Activated T-helper 2 cell treated with anti-CD3 and anti-CD28 coated beads, Interferon-gamma antibody, Interleukin-2, Interleukin-4, amounts not matched to agents 10 μg/mL and 5 μg/mL and 100 μg/mL, durations not matched to agents 14 hours and 24 hours and 36 hours (primary cell): ENCODE data around the gene DNPH1. TPM values are rescaled to one million over a fixed set of nuclear protein-coding genes. Genes with fewer than 3 reads are reported as not detected.

Experiments used
- DNase-seq: peaks from one replicate; pipeline ENCODE4 v3.0.0; 2021; ENCODE audit warnings: low spot score
- H3K27ac Mint-ChIP-seq: one replicate; pipeline ENCODE4 v1.8.0; 2021; ENCODE audit warnings: mixed read lengths
- H3K27me3 Mint-ChIP-seq: one replicate; pipeline ENCODE4 v1.8.0; 2021; ENCODE audit warnings: low read depth, mixed read lengths
- H3K36me3 Mint-ChIP-seq: one replicate; pipeline ENCODE4 v1.8.0; 2021; ENCODE audit warnings: low read depth, mixed read lengths
- H3K4me1 Mint-ChIP-seq: one replicate; pipeline ENCODE4 v1.8.0; 2021; ENCODE audit warnings: low read depth, mixed read lengths
- H3K4me3 Mint-ChIP-seq: one replicate; pipeline ENCODE4 v1.8.0; 2021; ENCODE audit warnings: low read depth, mild to moderate bottlenecking, moderate library complexity, mixed read lengths
- H3K9me3 Mint-ChIP-seq: one replicate; pipeline ENCODE4 v1.8.0; 2021; ENCODE audit warnings: mixed read lengths
- intact Hi-C: fragments of 100-400 bp; cut with micrococcal nuclease; formaldehyde crosslinking; loops from one replicate; pipeline ENCODE4 v1.15.1; 2023
- total RNA-seq: library from RNA; stranded (reverse); gene quantifications from 2 replicates; pipeline ENCODE4 v1.2.3, GENCODE V29; 2022

DNPH1 gene, protein sequence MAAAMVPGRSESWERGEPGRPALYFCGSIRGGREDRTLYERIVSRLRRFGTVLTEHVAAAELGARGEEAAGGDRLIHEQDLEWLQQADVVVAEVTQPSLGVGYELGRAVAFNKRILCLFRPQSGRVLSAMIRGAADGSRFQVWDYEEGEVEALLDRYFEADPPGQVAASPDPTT
- 70.5 and 76.7 TPM in 2 replicates for total RNA-seq

GRCh38 chr6:43228951-43229802 lies at the start of gene DNPH1:
DNPH1 (minus strand) TSS chr6:43229481; CDS start chr6:43229456, 25 bp downstream.
- Mint-ChIP-seq H3K9me3 (no peaks in the 10 kb centered on the region), H3K27ac (peak within 1 kb of the TSS; percentile 92), H3K27me3 (peaks cover 16% of the 10 kb centered on the region), H3K4me3 (peak within 1 kb of the TSS; percentile 88), H3K36me3 (peaks cover 26% of the 10 kb centered on the region), H3K4me1 (peaks cover 24% of the 10 kb centered on the region)
- intact Hi-C loops = no loop called here
- DNase-seq = peak; percentile 77

DNA sequence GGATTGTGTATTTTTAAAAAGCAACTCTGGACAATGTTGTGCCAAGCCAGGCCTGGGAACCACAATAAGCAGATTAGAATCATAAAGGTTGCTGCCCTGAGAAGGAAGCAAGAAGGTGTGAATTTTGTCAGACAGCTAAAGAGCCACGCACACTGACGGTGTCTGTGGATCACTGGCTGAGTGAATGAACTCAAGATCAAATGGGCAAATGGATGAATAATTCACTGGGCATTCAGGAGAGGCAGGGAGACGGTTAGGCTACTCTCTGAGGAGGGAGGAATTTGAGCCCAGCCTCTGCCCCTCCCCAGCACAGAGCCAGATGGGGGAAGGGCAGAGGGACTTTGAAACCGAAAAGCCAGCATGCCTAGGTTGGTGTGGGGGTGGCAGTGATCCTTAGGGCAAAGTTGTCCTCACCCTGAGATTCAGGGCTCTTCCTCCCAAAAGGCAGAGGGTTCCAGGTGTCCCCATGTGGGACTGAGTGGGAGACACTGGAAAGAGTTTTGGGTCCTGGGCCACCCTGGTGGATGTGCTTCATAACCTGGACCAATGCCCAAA lies 49.3 kb upstream of the DNPH1 start:
- Mint-ChIP-seq H3K36me3 (no peaks in the 10 kb centered on the region), H3K27ac (no peak overlapping the region), H3K9me3 (no peaks in the 10 kb centered on the region), H3K4me3 (no peak overlapping the region), H3K4me1 (peaks cover 13% of the 10 kb centered on the region), H3K27me3 (peaks cover 35% of the 10 kb centered on the region)
- intact Hi-C loops = no loop called here
- DNase-seq = no peak

DNA sequence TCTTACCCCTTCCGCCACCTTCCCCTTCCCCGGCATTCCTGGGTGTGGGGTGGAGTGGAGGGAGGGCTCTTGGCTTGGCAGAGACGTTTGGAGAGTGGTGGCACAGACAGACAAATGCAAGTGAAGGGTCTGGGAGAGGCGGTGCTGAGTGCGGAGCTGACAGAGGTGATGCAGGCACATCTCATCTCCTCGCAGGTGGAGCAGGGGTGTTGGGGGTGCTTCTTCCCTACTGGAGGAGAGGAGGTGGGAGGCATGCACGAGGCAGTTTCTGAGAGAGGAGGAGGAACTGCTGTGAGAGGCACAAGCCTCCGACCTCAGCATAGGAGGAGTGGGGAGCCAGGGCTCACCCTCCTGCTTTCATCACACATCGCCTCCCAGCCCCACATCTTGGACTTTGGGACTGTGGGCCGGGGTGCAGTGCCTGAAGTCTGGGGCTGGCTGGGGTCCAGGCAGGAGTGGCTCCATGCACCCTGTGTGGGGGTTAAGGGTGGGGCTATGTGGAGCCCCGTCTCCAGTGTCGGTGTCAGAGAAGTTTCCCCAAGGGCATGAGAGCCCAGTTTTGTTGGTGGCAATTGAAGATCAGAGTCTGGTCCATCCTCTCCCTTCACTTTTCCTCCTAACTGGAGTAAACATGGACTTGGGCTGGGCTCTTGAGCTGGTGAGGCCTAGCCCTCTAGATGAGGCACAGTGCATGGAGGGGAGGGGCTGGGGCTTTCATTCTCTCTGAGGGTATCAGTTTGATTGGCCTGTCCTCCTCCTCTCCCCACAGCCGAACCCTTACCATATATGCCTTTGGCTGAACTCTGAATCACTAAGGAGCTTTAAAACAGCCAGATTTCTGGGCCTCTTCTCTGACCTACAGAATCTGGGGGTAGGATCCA lies 48.6 kb upstream of the DNPH1 start:
- Mint-ChIP-seq H3K9me3 (no peaks in the 10 kb centered on the region), H3K4me3 (no peak overlapping the region), H3K27me3 (peaks cover 42% of the 10 kb centered on the region), H3K4me1 (peaks cover 13% of the 10 kb centered on the region), H3K36me3 (no peaks in the 10 kb centered on the region), H3K27ac (no peak overlapping the region)
- no peak for DNase-seq
- intact Hi-C loops = no loop called here

DNA sequence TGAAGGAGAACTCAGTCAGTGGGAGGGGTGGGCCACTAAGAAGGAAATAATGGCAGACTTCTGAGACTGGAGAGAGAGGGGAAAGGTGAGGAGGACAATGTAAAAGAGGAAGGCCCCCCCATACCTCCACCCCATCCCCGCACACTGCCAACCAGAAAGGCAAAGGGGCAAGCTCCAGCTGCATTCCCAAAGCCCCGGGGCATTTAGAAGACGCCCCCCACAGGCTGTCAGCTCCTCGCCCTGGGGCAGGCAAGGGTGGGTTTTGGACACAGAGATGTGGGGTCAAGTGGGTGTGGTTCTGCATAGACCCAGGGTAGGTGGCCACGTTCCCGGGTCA lies 48.0 kb upstream of the DNPH1 start:
- Mint-ChIP-seq H3K27ac (no peak overlapping the region), H3K9me3 (no peaks in the 10 kb centered on the region), H3K36me3 (no peaks in the 10 kb centered on the region), H3K27me3 (peaks cover 41% of the 10 kb centered on the region), H3K4me3 (no peak overlapping the region), H3K4me1 (peaks cover 13% of the 10 kb centered on the region)
- intact Hi-C loops = no loop called here
- no peak for DNase-seq

GRCh38 chr6:43276577-43277305 lies 47.5 kb upstream of the DNPH1 start:
- Mint-ChIP-seq H3K9me3 (no peaks in the 10 kb centered on the region), H3K27ac (no peak overlapping the region), H3K4me3 (peak overlapping the region; percentile 38), H3K36me3 (no peaks in the 10 kb centered on the region), H3K27me3 (peaks cover 45% of the 10 kb centered on the region), H3K4me1 (peaks cover 13% of the 10 kb centered on the region)
- intact Hi-C loops = no loop called here
- DNase-seq = no peak

DNA sequence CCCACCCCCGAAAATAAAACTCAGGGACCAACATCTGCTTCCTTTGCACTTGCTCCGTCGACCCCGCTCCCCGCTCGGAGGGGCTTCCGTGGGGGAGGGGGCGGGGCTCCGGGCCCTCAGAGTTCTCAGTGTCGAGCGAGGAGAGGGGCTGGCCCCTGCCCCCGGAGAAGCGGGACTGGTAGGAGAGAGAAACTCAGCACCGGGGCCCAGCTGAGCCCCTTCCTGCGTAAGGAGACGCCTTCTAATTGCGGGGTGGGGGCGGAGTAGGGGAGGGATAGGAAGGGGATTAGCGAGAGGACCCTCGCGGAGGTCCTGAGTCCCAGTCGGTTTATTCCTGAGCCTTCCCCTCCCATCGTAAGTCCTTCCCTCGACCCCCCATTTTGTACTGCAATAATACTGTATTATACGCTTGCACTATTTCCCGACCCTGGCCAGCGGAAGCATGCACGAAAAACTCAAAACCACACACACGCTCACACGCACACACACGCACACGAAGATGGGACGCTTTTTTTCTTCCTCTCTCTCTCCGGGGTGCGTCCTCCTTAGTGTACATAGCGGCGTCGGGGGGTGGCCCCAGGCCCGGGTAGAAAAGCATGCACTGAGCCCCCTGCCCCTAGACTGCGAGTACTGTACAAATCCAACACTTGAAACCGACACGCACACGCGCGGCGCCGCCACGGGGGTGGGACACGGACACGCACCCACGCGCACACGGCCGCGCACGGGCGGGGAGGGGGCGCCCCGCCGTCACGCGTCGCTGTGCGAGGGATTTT lies 46.7 kb upstream of the DNPH1 start:
- Mint-ChIP-seq H3K36me3 (no peaks in the 10 kb centered on the region), H3K27me3 (peaks cover 46% of the 10 kb centered on the region), H3K9me3 (no peaks in the 10 kb centered on the region), H3K27ac (no peak overlapping the region), H3K4me3 (peak overlapping the region; percentile 71), H3K4me1 (peaks cover 13% of the 10 kb centered on the region)
- intact Hi-C loops = no loop called here
- peak; percentile 26 for DNase-seq

DNA sequence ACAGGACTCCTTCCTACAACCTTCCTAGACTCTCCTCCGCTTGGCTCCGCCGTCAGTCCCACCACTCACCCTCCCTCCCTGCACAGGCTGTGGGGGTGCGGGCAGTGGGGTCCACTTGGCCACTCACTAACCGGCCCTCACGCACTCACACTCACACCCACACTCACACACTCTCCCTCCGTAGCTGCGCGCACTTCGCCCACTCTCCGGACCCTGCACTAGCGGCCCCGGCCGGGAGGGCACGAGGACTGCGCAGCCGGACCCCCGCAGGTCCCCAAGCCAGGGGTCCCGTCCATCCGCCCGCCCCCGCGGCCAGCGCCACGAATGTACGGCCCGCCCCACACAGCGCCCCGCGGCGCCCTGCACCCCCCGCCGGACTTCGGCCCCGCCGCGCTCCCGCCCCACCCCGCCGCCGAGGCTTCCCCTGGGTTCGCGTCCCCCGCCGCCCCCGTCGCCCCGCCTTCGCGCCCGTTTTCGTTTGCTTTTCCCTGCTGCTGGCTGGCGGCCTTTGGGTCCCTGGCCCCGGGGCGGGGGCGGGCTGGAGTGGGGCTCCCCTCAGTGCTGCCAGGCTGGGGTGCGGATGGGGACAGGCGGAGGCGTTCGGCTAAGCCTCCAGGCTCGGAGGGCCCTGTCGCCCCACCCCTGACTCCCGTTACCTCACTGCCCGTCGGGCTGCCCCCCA lies 45.8 kb upstream of the DNPH1 start:
- Mint-ChIP-seq H3K27ac (no peak overlapping the region), H3K27me3 (peaks cover 45% of the 10 kb centered on the region), H3K4me1 (peaks cover 13% of the 10 kb centered on the region), H3K36me3 (no peaks in the 10 kb centered on the region), H3K9me3 (no peaks in the 10 kb centered on the region), H3K4me3 (peak overlapping the region; percentile 36)
- DNase-seq = peak; percentile 17
- intact Hi-C loops = no loop called here

- Mint-ChIP-seq H3K27ac (no peak overlapping the region), H3K4me1 (peaks cover 13% of the 10 kb centered on the region), H3K36me3 (no peaks in the 10 kb centered on the region), H3K27me3 (peaks cover 47% of the 10 kb centered on the region), H3K4me3 (no peak overlapping the region), H3K9me3 (no peaks in the 10 kb centered on the region)
- intact Hi-C loops = no loop called here
- no peak for DNase-seq
Observed at GRCh38 chr6:43274127-43274915, 45.0 kb upstream of the DNPH1 start.

- no peaks in the 10 kb centered on the region for H3K9me3 Mint-ChIP-seq
- H3K27me3 Mint-ChIP-seq = peaks cover 52% of the 10 kb centered on the region
- intact Hi-C loops = no loop called here
- no peaks in the 10 kb centered on the region for H3K36me3 Mint-ChIP-seq
- DNase-seq = no peak
- no peak overlapping the region for H3K27ac Mint-ChIP-seq
- no peak overlapping the region for H3K4me3 Mint-ChIP-seq
- peaks cover 17% of the 10 kb centered on the region for H3K4me1 Mint-ChIP-seq
Observed at GRCh38 chr6:43273707-43274106, 44.4 kb upstream of the DNPH1 start.

DNA sequence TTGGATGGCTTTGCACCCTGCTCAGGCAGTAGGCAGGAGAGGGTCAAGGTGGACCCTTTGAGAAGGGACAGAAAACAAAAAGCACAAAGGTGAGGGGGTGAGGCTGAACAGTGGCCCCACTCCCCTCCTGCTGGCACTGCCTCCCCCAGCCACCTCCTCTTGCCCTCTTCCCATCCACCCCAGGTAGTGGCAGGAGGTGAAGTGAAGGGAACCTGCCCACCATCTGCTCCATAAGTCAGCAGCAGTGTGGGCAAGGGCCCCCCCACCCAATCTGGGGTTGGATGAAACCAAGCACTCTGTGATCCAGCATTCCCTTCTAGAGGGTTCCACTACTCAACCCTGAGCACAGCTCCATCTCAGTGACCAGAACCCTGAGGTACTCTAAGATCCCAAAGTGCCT lies 42.7 kb upstream of the DNPH1 start:
- Mint-ChIP-seq H3K27ac (no peak overlapping the region), H3K27me3 (peaks cover 52% of the 10 kb centered on the region)

More for the DNA sequence above, 42.7 kb upstream of the DNPH1 start:
- intact Hi-C loops = no loop called here
- Mint-ChIP-seq H3K36me3 (no peaks in the 10 kb centered on the region), H3K4me1 (peaks cover 14% of the 10 kb centered on the region), H3K4me3 (no peak overlapping the region), H3K9me3 (no peaks in the 10 kb centered on the region)
- DNase-seq = no peak
